Testis (tissue), 3 donors: ENCODE measurements around the gene DBN1. TPM values are rescaled to one million over a fixed set of nuclear protein-coding genes. Genes with fewer than 3 reads are reported as not detected.

Experiments
- DNase-seq: peaks from one replicate; pipeline ENCODE4 v3.0.0-alpha.2; 2019
- H3K27ac ChIP-seq, 2 donors: fragments of 200-600 bp; sonication (generic); one replicate each; pipeline ENCODE4 v1.5.1; 2019
- H3K27me3 ChIP-seq: fragments of 200-600 bp; sonication (generic); one replicate; pipeline ENCODE4 v1.5.1; 2019
- H3K36me3 ChIP-seq: fragments of 200-600 bp; sonication (generic); one replicate; pipeline ENCODE4 v1.5.1; 2017; ENCODE audit warnings: low read depth; ENCODE audit errors: missing control alignments
- H3K4me1 ChIP-seq: fragments of 200-600 bp; sonication (generic); one replicate; pipeline ENCODE4 v1.5.1; 2019
- H3K4me3 ChIP-seq, 2 donors: fragments of 200-600 bp; sonication (generic); one replicate each; pipeline ENCODE4 v1.5.1; 2017 to 2019
- H3K9me3 ChIP-seq: fragments of 200-600 bp; sonication (generic); one replicate; pipeline ENCODE4 v1.5.1; 2017
- CTCF ChIP-seq, 3 experiments: fragments of 450-650 bp in 2 of 3; fragments of 200-600 bp in 1 of 3; sonication (generic) in 1 of 3; IDR thresholded peaks; one replicate each; pipeline ENCODE4 v1.5.1; 2016 to 2019; ENCODE audit warnings: antibody characterized with exemption in 3 of 3, mild to moderate bottlenecking in 2 of 3, moderate library complexity in 1 of 3
- POLR2A ChIP-seq: fragments of 450-650 bp; IDR thresholded peaks from one replicate; pipeline ENCODE4 v1.6.1; 2017; ENCODE audit warnings: antibody characterized with exemption, mild to moderate bottlenecking, moderate library complexity
- WGBS, 2 donors: methylation state at CpG; one replicate each; pipeline ENCODE4 v1.1.5; 2018; 5-methylcytosine and 5-hydroxymethylcytosine counted together
- intact Hi-C: fragments of 100-400 bp; cut with DNase I; formaldehyde crosslinking; loops from one replicate; pipeline ENCODE4 v1.15.1; 2023; ENCODE audit warnings: low total_unique reads
- polyA plus RNA-seq: library from polyadenylated mRNA; stranded (reverse); fragments of 350-450 nt; fragmentation: Illumina TruSeq; extraction: RNeasy Lipid Tissue Mini Kit (QIAGEN cat#74804); gene quantifications from one replicate; pipeline ENCODE4 v1.2.3, GENCODE V29; 2014; ENCODE audit warnings: low read depth, low replicate concordance; ENCODE audit not compliant: insufficient read depth
- total RNA-seq, 2 donors: library from RNA; depleted of rRNA; stranded (reverse); fragments of >200 nt; gene quantifications; one replicate each; pipeline ENCODE4 v1.2.3, GENCODE V29; 2016

Gene DBN1
- total and polyA plus RNA-seq, 3 donors from 2014 or later: 50.5 to 83.1 (median 69.6) TPM

- intact Hi-C loops: loop anchor here (5.0 kb wide), 1 partner anchor 52 kb away; the partner anchor contains the start of gene PFN3
- DNase-seq: peak; percentile 93
- peak; percentile 91 to 99 (median 98) for TF ChIP-seq CTCF (IDR thresholded peaks at IDR 0.05)
- no peak for TF ChIP-seq POLR2A
- H3K36me3 ChIP-seq: no peaks in the 10 kb centered on the region
- no peaks in the 10 kb centered on the region for H3K9me3 ChIP-seq
- H3K4me1 ChIP-seq: peaks cover 14% of the 10 kb centered on the region
- peak overlapping the region; percentile 58 to 66 for H3K4me3 ChIP-seq
- no peaks in the 10 kb centered on the region for H3K27me3 ChIP-seq
- peak overlapping the region; percentile 24 to 55 for H3K27ac ChIP-seq
- WGBS, 2 donors: 0 to 3% methylated on average over 8 to 71 of the region's 84 CpGs
Measured at GRCh38 chr5:177454397-177455035, 18.9 kb downstream of the DBN1 start.

DNA sequence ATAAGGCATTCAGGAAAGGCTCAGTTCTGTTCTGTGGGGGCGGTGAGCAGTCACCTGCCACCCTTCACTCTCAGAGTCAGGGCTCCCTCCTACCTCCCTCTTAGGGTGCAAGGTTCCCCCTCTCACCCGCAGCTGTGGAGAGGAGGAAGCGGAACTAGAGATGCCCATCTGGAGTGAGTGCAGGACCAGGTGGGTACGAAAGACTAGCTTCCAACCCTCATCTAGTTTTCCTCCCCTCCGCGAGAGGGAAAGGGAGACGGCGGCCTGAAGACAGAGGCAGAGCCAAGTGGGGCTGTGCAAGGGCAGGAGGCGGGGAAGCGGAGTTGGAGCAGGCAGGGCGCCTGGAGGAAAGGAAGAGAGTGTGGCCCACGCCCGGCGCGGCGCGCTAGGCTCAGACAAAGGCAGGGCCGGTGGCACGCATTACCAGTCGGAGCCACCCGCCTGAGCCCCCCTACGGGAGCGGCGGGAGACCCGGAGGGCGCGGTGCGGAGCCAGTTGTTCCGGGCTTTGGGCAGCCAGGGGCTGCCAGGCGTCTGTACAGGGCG lies 19.5 kb downstream of the DBN1 start:
- DNase-seq: peak; percentile 58
- no peaks in the 10 kb centered on the region for H3K27me3 ChIP-seq
- no peaks in the 10 kb centered on the region for H3K9me3 ChIP-seq
- no peaks in the 10 kb centered on the region for H3K36me3 ChIP-seq
- TF ChIP-seq POLR2A: no peak
- peak in 1 of 3 experiments; percentile 7 for TF ChIP-seq CTCF (IDR thresholded peaks at IDR 0.05)
- H3K4me3 ChIP-seq: peak overlapping the region; percentile 58 to 66
- WGBS, 2 donors: 0 to 8% methylated on average over 2 to 31 of the region's 31 CpGs
- intact Hi-C loops: no loop called here
- H3K4me1 ChIP-seq: peaks cover 14% of the 10 kb centered on the region
- H3K27ac ChIP-seq: peak overlapping the region; percentile 24 to 55

- Histone ChIP-seq H3K4me1 (peaks cover 15% of the 10 kb centered on the region), H3K4me3 (no peak overlapping the region), H3K27me3 (no peaks in the 10 kb centered on the region), H3K27ac (no peak overlapping the region), H3K36me3 (no peaks in the 10 kb centered on the region), H3K9me3 (no peaks in the 10 kb centered on the region)
- WGBS, 2 donors: 70 to 87% methylated on average over 12 to 15 of the region's 17 CpGs
- intact Hi-C loops: no loop called here
- DNase-seq: no peak
- no peak for TF ChIP-seq CTCF (IDR thresholded peaks at IDR 0.05)
- no peak for TF ChIP-seq POLR2A
Measured at GRCh38 chr5:177452688-177453638, 20.5 kb downstream of the DBN1 start.

DNA sequence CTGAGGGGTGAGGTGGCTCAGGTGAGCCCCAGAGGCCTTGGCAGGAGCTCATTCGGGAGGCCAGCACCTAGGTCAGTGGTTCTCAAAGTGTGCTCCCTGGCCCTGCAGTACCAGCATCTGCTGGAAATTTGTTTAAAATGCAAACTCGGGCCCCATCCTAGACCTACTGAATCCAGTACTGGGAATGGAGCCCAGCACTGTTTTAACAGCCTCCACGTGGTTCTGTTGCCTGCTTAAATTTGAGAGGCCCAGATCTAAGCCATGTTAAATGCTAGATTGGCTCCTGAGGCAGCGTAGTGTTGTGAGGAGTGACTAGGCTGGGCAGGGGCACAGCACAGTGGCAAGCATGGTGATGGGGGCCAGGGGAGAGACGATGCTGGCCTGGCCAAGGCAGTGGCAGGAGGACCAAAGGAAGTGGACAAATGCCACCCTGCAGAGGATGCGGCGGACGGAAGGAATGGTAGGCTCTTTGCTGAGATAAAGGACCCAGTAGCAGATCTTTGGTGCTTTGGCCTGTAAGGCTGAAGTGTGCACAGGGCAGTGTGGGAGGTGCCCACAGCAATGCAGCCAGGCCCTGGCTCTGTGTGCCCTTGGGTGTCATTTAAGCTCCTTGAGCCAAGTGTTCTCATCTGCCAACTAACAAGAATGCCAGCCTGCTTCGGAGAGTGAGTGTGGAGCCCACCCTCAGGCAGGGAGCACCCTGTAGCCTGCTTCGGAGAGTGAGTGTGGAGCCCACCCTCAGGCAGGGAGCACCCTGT lies 22.6 kb downstream of the DBN1 start:
- Histone ChIP-seq H3K36me3 (no peaks in the 10 kb centered on the region), H3K9me3 (no peaks in the 10 kb centered on the region), H3K4me1 (peaks cover 26% of the 10 kb centered on the region), H3K4me3 (no peak overlapping the region), H3K27ac (no peak overlapping the region), H3K27me3 (no peaks in the 10 kb centered on the region)
- peak; percentile 64 for DNase-seq
- WGBS, 2 donors: 70 to 84% methylated on average over 8 to 9 of the region's 10 CpGs
- intact Hi-C loops: no loop called here
- TF ChIP-seq CTCF (IDR thresholded peaks at IDR 0.05) (no peak), POLR2A (no peak)
